ENCODE measurements around the gene AGAP1. TPM values are rescaled to one million over a fixed set of nuclear protein-coding genes. Genes with fewer than 3 reads are reported as not detected.

Gene AGAP1
- total RNA-seq, 1 donor from 2014 or later: 20.4 TPM

GRCh38 chr2:235597081-235597615, 103.3 kb downstream of the AGAP1 start:
- Mint-ChIP-seq H3K27ac (no peak overlapping the region), H3K4me3 (no peak overlapping the region), H3K36me3 (peaks cover 15% of the 10 kb centered on the region), H3K27me3 (ENCODE audit: insufficient read depth, low read depth) (no peaks in the 10 kb centered on the region), H3K9me3 (peaks cover 10% of the 10 kb centered on the region), H3K4me1 (peaks cover 40% of the 10 kb centered on the region)
- Histone ChIP-seq H3K27ac (no peak overlapping the region), H3K9ac (no peak overlapping the region), H2AFZ (replicated peaks) (no peak overlapping the region), H4K20me1 (ENCODE audit: low read depth) (peaks cover 79% of the 10 kb centered on the region), H3K36me3 (no peaks in the 10 kb centered on the region), H3F3A (ENCODE audit: low read depth) (no peaks in the 10 kb centered on the region), H3K4me1 (no peaks in the 10 kb centered on the region), H3K4me3 (no peak overlapping the region), H3K4me2 (no peak overlapping the region), H3K9me3 (ENCODE audit: low read depth) (no peaks in the 10 kb centered on the region), H3K79me2 (ENCODE audit: low read depth) (peaks cover 36% of the 10 kb centered on the region), H3K27me3 (no peaks in the 10 kb centered on the region)
- DNase-seq (ENCODE audit: low spot score): no peak
- TF ChIP-seq CTCF (IDR thresholded peaks at IDR 0.05) (no peak), EZH2phosphoT487 (IDR thresholded peaks at IDR 0.05) (no peak), EZH2 (IDR thresholded peaks at IDR 0.05) (no peak)

- Histone ChIP-seq H4K20me1 (ENCODE audit: low read depth) (peaks cover 74% of the 10 kb centered on the region), H2AFZ (replicated peaks) (no peak overlapping the region), H3F3A (ENCODE audit: low read depth) (no peaks in the 10 kb centered on the region), H3K4me1 (no peaks in the 10 kb centered on the region), H3K79me2 (ENCODE audit: low read depth) (peaks cover 40% of the 10 kb centered on the region), H3K9me3 (ENCODE audit: low read depth) (no peaks in the 10 kb centered on the region), H3K36me3 (no peaks in the 10 kb centered on the region), H3K4me3 (no peak overlapping the region), H3K27me3 (no peaks in the 10 kb centered on the region), H3K4me2 (no peak overlapping the region), H3K27ac (no peak overlapping the region), H3K9ac (no peak overlapping the region)
- H3K27ac Mint-ChIP-seq: no peak overlapping the region
- peaks cover 37% of the 10 kb centered on the region for H3K4me1 Mint-ChIP-seq
- H3K27me3 Mint-ChIP-seq (ENCODE audit: insufficient read depth, low read depth): no peaks in the 10 kb centered on the region
- no peak overlapping the region for H3K4me3 Mint-ChIP-seq
- peaks cover 18% of the 10 kb centered on the region for H3K9me3 Mint-ChIP-seq
- no peak for DNase-seq (ENCODE audit: low spot score)
- TF ChIP-seq EZH2 (IDR thresholded peaks at IDR 0.05) (no peak), EZH2phosphoT487 (IDR thresholded peaks at IDR 0.05) (no peak), CTCF (IDR thresholded peaks at IDR 0.05) (no peak)
- H3K36me3 Mint-ChIP-seq: peaks cover 19% of the 10 kb centered on the region
Observed at GRCh38 chr2:235598026-235598425, 104.2 kb downstream of the AGAP1 start.

GRCh38 chr2:235598532-235599531, 105.0 kb downstream of the AGAP1 start:
- Histone ChIP-seq H3K9ac (no peak overlapping the region), H3K4me2 (no peak overlapping the region), H3F3A (ENCODE audit: low read depth) (no peaks in the 10 kb centered on the region), H3K27ac (no peak overlapping the region), H2AFZ (replicated peaks) (no peak overlapping the region), H3K9me3 (ENCODE audit: low read depth) (no peaks in the 10 kb centered on the region), H3K79me2 (ENCODE audit: low read depth) (peaks cover 46% of the 10 kb centered on the region), H3K27me3 (no peaks in the 10 kb centered on the region), H3K4me3 (no peak overlapping the region), H3K36me3 (no peaks in the 10 kb centered on the region), H4K20me1 (ENCODE audit: low read depth) (peaks cover 66% of the 10 kb centered on the region), H3K4me1 (no peaks in the 10 kb centered on the region)
- no peak for TF ChIP-seq CTCF (IDR thresholded peaks at IDR 0.05)
- no peak for TF ChIP-seq EZH2 (IDR thresholded peaks at IDR 0.05)
- TF ChIP-seq EZH2phosphoT487 (IDR thresholded peaks at IDR 0.05): no peak
- Mint-ChIP-seq H3K27ac (no peak overlapping the region), H3K4me3 (no peak overlapping the region), H3K27me3 (ENCODE audit: insufficient read depth, low read depth) (no peaks in the 10 kb centered on the region), H3K36me3 (peaks cover 22% of the 10 kb centered on the region), H3K4me1 (peaks cover 37% of the 10 kb centered on the region), H3K9me3 (peaks cover 25% of the 10 kb centered on the region)
- DNase-seq (ENCODE audit: low spot score): no peak

Data from neural progenitor cell (in vitro differentiated cells).